ENCODE results near the gene RAPGEF6.

GRCh38 chr5:131545845-131546244 lies 89.2 kb downstream of the RAPGEF6 start:
- TF ChIP-seq CTCF (IDR thresholded peaks at IDR 0.05) (no peak), ZFX (IDR thresholded peaks at IDR 0.05; ENCODE audit: borderline replicate concordance) (no peak)
